Smooth muscle cell (in vitro differentiated cells): ENCODE results near the gene RORC. TPM values are rescaled to one million over a fixed set of nuclear protein-coding genes. Genes with fewer than 3 reads are reported as not detected.

ENCODE experiments used
- DNase-seq: peaks from one replicate; lab custom pipeline; 2025; ENCODE audit not compliant: unreplicated experiment; lab: John Stamatoyannopoulos, UW
- H2AFZ ChIP-seq: fragments of 200-600 bp; sonication (generic); 2 replicates; pipeline ENCODE4 v1.6.0; 2016; ENCODE audit warnings: antibody characterized with exemption, low read depth, mild to moderate bottlenecking
- H3F3A ChIP-seq: fragments of 200-600 bp; sonication (generic); 2 replicates; pipeline ENCODE4 v1.6.0; 2017; ENCODE audit warnings: antibody characterized with exemption, low read depth
- H3K27ac ChIP-seq: fragments of 200-600 bp; sonication (generic); 2 replicates; pipeline ENCODE4 v1.5.1; 2016; ENCODE audit warnings: low read depth, mild to moderate bottlenecking
- H3K27me3 ChIP-seq: fragments of 200-600 bp; sonication (generic); 2 replicates; pipeline ENCODE4 v1.6.1; 2016; ENCODE audit warnings: low read depth, mild to moderate bottlenecking
- H3K36me3 ChIP-seq: fragments of 200-600 bp; sonication (generic); 2 replicates; pipeline ENCODE4 v1.5.1; 2016; ENCODE audit warnings: low read depth
- H3K4me1 ChIP-seq: fragments of 200-600 bp; sonication (generic); 2 replicates; pipeline ENCODE4 v1.5.1; 2016; ENCODE audit warnings: low read depth
- H3K4me2 ChIP-seq: fragments of 200-600 bp; sonication (generic); 2 replicates; pipeline ENCODE4 v1.6.0; 2016; ENCODE audit warnings: mild to moderate bottlenecking
- H3K4me3 ChIP-seq: fragments of 200-600 bp; sonication (generic); 2 replicates; pipeline ENCODE4 v1.5.1; 2016; ENCODE audit warnings: mild to moderate bottlenecking
- H3K79me2 ChIP-seq: fragments of 200-600 bp; sonication (generic); 2 replicates; pipeline ENCODE4 v1.6.0; 2016; ENCODE audit warnings: low read depth, mild to moderate bottlenecking
- H3K9ac ChIP-seq: fragments of 200-600 bp; sonication (generic); 2 replicates; pipeline ENCODE4 v1.6.0; 2016; ENCODE audit warnings: low read depth
- H3K9me3 ChIP-seq: fragments of 200-600 bp; sonication (generic); replicated peaks from 2 replicates; pipeline ENCODE4 v1.5.1; 2016; ENCODE audit warnings: low read depth
- H4K20me1 ChIP-seq: fragments of 200-600 bp; sonication (generic); 2 replicates; pipeline ENCODE4 v1.6.0; 2016; ENCODE audit warnings: low read depth
- CTCF ChIP-seq: fragments of 200-600 bp; sonication (generic); IDR thresholded peaks from 2 replicates; pipeline ENCODE4 v1.5.1; 2017; ENCODE audit warnings: borderline replicate concordance, mild to moderate bottlenecking, antibody characterized with exemption; ENCODE audit not compliant: insufficient read depth, poor library complexity, severe bottlenecking
- WGBS: methylation state at CpG from one replicate; pipeline ENCODE4 v1.1.7; 2016; ENCODE audit warnings: low lambda C conversion rate; 5-methylcytosine and 5-hydroxymethylcytosine counted together
- polyA plus RNA-seq: library from polyadenylated mRNA; unstranded; fragments of >200 nt; fragmentation: Nextera tagmentation; extraction: Ambion mirVana; gene quantifications from 2 replicates; pipeline ENCODE4 v1.2.1, GENCODE V29; 2016
- total RNA-seq: library from RNA; depleted of rRNA; stranded (reverse); fragments of >200 nt; gene quantifications from 2 replicates; pipeline ENCODE4 v1.2.3, GENCODE V29; 2014

Gene RORC
- total and polyA plus RNA-seq, 2 experiments from 2014 or later = not detected

DNA sequence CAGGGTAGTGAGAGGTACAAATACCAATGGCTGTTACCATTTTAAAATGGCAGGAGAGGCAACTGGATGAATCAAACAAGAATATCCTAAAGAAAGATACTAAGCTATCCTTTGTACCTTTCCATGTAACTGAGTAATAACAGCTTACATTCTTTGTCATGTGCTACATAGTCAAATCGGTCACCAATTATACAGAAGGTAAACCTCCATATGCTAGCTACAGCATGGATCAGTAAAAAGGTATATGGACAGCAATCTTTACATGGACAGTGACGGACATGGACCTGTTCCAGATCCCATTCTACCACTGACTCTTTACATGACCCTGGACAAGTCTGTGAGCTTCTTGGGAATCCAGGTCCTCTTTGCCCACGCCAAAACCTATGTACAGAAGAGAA is 54.9 kb downstream of the RORC start:
- Histone ChIP-seq H3K4me1 (no peaks in the 10 kb centered on the region), H2AFZ (no peak overlapping the region), H3K9ac (no peak overlapping the region), H3K4me2 (no peak overlapping the region), H3K79me2 (no peaks in the 10 kb centered on the region), H3K36me3 (no peaks in the 10 kb centered on the region), H4K20me1 (no peaks in the 10 kb centered on the region), H3K9me3 (no peaks in the 10 kb centered on the region), H3F3A (no peaks in the 10 kb centered on the region), H3K4me3 (no peak overlapping the region), H3K27ac (no peak overlapping the region), H3K27me3 (no peaks in the 10 kb centered on the region)
- no peak for DNase-seq
- no peak for TF ChIP-seq CTCF
- WGBS = 83% methylated on average over 3 of the region's 3 CpGs

DNA sequence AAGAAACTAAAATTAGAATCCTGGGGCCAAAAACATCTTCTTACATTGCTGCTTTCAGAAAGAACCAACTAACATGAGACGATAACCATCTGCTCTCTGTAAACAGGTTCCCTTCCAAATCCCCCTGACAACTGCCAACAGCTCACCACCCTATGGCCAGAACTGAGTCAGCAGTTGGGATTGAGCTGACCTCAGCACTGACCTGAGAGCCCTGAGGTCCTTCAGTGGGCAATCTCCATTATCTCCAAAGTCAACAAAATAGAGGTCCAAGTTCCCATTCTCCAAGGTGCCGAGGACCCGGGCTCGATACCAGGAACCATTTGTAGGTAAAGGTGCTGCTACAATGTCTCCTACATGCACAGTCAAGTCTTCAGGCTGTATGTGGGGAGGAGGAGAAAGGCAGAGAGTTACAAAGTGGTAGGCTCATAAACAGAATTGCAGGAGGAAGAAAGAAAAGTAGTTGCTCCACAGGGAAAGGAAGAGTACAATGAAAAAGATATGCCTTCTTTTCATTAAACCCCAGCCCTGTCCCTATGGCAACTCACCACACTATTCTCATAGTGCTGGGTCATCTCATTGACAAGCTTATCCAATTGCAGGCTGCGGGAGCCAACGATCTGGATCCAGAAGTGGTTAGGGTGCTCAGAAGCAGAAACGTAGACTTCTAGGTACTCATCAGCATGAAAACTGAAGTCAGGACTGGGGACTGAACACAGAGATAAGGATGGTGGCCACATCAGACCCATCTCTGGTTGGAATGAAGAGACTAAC is 55.5 kb downstream of the RORC start:
- no peaks in the 10 kb centered on the region for H3F3A ChIP-seq
- no peak overlapping the region for H3K4me2 ChIP-seq
- no peaks in the 10 kb centered on the region for H3K79me2 ChIP-seq
- H3K4me1 ChIP-seq = no peaks in the 10 kb centered on the region
- H3K4me3 ChIP-seq = no peak overlapping the region
- H2AFZ ChIP-seq = no peak overlapping the region
- H4K20me1 ChIP-seq = no peaks in the 10 kb centered on the region
- no peaks in the 10 kb centered on the region for H3K9me3 ChIP-seq
- 95% methylated on average over 7 of the region's 7 CpGs for WGBS
- H3K9ac ChIP-seq = no peak overlapping the region
- H3K27me3 ChIP-seq = no peaks in the 10 kb centered on the region
- DNase-seq = no peak
- TF ChIP-seq CTCF = no peak
- no peaks in the 10 kb centered on the region for H3K36me3 ChIP-seq
- no peak overlapping the region for H3K27ac ChIP-seq

GRCh38 chr1:151774256-151774922 is 57.2 kb downstream of the RORC start:
- Histone ChIP-seq H3K27ac (peak overlapping the region; percentile 85), H3K27me3 (no peaks in the 10 kb centered on the region), H3K4me3 (no peak overlapping the region), H2AFZ (no peak overlapping the region), H3K79me2 (no peaks in the 10 kb centered on the region), H3K4me2 (no peak overlapping the region), H3K9ac (no peak overlapping the region), H3K36me3 (no peaks in the 10 kb centered on the region), H3F3A (no peaks in the 10 kb centered on the region), H3K9me3 (no peaks in the 10 kb centered on the region), H4K20me1 (no peaks in the 10 kb centered on the region), H3K4me1 (no peaks in the 10 kb centered on the region)
- TF ChIP-seq CTCF = no peak
- DNase-seq = no peak
- WGBS = 50% methylated on average over 3 of the region's 3 CpGs
